ENCODE measurements around the gene C1RL.

Gene C1RL

GRCh38 chr12:7136071-7136470, 27.1 kb upstream of the C1RL start:
- DNase-seq = no peak

DNA sequence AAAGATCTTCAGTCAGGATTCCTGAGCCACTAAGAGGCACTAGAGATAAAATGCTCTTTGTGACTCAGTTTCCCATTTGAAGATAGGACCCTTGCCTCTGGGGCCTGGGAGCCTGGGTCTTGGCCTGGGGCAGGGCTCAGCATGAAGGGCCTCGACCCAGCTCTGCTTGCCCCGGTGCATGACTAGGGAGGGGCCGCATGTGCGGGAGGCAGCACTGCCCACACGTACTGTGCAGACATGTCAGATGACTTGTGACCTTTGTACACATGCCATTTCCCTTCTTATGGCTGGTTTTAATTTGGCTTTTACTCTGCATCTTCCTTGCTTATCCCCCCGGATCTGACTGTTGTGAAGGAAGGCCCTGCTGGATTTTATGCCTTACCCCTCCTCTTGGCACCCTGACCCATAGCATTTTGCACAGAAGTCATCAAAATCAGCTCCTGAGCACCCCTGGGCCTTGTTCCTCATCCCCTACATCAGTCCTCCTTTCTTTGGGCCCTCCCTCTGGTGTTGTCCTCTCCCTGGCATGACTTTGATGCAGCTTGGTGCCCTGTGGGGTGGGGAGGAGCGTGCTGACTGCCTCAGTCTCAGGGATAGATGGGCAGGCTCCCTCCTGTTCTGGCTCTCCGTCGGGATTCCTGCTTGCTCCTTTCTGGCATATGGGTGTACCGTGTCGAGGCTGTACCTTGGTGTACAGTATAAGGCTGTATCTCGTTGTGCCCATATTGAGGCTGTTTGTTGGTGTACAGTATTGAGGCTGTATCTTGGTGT, 25.6 kb upstream of the C1RL start:
- DNase-seq = no peak

DNA sequence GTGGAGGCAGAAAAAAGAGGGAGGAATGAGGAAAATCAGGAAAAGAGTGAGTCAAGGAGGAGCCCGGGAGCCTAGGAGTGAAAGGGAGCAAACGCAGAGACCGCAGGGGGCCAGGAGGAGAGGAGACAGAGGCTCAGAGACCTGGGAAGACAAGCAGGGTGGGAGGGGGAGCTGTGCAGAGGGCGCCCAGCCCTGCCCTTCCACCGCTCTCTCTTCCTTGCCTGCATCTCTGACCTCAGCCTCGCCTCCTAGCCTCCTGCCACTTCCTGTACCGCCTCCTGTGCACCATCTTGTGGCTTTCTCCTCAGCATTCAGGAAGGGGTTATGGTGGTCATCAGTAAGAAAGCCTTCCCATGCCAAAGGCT, 22.5 kb upstream of the C1RL start:
- no peak for DNase-seq

- peak in 5 of 6 experiments; percentile 4 to 45 (median 24) for DNase-seq
These were observed 21.9 kb upstream of the C1RL start for GRCh38 chr12:7130701-7131501.

GRCh38 chr12:7129872-7130691, 21.1 kb upstream of the C1RL start, which contains the start of gene CLSTN3:
TSS of gene CLSTN3 (plus strand) at chr12:7130371. CDS start at chr12:7130649, 278 bp downstream.
- peak; percentile 71 to 91 (median 82) for DNase-seq

DNA sequence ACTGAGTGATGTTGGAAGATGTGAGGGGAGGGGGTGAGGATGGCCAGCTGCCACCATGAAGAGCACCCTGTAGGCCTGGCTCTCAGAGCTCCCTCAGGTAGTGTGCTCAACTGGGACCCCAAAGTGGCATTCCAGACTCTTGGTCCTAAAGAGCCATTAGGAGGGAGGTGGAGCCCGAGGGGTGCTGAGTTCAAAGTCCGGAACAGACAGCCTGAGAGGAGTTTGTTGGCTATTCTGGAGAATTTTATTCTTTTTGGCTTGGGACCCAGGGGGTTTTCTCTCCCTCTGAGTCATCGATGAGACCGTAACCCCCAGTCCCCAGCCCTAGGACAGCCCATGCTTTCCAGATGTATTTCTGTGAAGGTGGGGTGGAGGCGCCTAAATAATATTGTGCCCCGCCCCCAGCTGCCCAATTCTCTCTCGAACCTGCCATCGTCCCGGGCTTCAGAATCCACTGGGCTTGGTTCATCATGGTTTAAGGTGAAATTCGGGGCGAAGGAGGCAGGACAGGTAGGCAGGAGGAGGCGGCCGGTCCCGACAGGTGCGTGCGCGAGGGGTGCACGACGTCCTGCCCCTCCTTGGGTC, 20.4 kb upstream of the C1RL start:
- DNase-seq = no peak

- no peak for DNase-seq
These were observed 19.8 kb upstream of the C1RL start, which contains the start of gene RBP5 for GRCh38 chr12:7128681-7129286. TSS of gene RBP5 (minus strand) at chr12:7128889. CDS start at chr12:7128775, 114 bp downstream.

- no peak for DNase-seq
These were observed 19.1 kb upstream of the C1RL start for GRCh38 chr12:7127916-7128626.

GRCh38 chr12:7125632-7126227, 16.7 kb upstream of the C1RL start:
- no peak for DNase-seq

- DNase-seq = no peak
These were observed 14.9 kb upstream of the C1RL start for GRCh38 chr12:7123806-7124522.

DNA sequence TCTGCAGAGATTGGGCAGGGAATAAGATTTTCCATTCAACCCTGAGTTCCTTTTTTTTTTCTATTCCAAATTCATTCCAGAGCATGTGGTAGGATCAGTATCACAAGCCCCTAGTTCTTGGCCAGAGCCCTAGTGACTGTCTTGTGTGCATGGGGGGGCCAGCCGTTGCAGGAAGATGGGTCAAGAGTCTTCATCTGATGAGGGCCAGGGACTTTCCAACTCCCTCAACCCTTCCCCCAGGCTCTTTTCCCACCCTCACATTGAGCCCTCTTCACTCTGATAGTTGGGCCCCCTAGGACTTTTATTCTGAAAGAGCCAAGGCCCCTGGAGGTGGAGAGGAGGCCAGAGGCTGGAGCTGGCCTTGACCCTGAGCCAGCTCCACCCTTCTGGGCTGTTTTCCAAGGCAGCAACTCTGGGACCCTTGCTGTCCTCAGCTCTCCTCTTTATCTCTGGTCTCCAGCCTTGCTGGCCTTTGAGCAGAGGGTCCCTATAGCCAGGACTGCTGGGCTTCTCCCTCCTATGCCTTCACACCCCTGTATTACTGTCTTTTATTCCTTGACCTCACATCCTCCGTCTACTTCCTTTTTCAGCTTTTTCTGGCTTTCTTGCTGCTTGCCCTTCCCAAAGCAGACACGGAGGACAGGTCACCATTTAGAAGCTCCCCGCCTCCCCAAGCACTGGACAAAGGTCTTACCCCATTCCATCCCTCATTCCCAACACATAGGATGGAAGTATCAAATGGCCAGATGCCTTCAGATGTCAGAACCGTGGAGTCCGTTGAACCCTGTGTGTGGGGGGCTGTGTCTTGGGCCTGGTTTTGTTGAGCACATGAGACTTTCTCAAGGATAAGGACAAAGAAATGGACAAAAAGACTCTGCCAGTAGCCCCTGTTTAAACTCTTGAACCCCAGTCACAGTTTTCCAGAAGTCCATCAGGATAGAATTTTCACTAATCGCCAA, 14.1 kb upstream of the C1RL start:
- DNase-seq = no peak

GRCh38 chr12:7121324-7121723, 12.3 kb upstream of the C1RL start:
- DNase-seq = no peak

DNA sequence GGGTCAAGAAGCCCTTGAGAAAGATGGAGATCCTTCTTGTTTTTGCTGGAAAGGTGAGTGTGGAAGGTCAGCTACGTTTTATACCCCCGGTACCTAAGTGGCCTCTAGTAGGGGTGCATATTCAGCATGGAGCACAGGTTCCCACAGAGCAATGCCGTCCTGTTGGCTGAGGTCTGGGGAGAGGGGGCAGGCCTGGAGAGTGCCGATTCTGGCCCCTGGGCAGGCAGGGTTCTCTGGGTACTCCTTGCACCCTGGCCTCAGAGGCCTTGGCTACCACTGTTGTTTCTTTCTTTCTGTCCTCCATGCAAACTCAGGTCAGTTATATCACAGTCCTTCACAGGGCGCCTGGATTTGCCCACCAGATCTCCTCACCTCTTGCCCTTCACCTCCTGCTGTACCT, 11.2 kb upstream of the C1RL start:
- no peak for DNase-seq

- DNase-seq = no peak
These were observed 9.9 kb upstream of the C1RL start for GRCh38 chr12:7118881-7119280.

DNA sequence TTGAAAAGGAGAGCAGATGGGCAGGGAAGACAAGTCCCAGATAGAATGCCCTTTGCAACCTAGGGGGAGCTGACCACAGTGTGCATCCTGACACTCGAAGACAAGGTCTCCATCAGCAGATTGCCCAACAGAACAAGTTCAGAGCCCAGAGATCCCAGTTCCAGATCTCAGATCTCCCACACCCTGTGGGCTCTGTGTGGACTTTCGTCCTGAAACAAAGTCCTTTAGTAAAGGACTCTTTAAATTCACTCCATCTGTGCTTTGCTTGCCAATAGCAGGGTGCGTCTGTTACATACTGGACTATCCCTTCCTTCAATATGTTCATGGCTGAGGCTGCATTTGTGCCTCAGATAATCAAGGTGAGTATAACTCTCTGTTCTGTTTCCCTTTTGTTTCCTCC, 8.7 kb upstream of the C1RL start:
- DNase-seq = no peak

- DNase-seq = no peak
These were observed 7.9 kb upstream of the C1RL start for GRCh38 chr12:7116916-7117315.

DNA sequence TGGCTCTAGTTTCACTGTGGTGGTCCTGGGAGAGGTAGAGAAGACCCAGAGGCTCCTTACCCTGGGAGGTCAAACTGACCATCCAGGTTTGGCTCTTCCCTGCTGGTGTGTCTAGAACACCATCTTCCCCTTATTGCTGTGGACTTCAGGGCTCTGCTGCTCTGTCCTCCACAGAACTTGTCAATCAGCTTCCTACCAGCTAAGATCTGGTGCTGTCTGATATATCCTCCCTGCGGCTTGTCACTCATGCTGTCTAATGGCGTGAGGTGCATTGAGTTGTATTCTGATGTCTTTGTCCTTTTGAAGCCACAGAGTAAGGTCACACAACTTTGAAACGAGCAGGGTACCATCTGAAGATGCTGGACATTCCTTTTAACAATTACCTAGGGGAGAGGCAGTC, 7.2 kb upstream of the C1RL start:
- no peak for DNase-seq

DNA sequence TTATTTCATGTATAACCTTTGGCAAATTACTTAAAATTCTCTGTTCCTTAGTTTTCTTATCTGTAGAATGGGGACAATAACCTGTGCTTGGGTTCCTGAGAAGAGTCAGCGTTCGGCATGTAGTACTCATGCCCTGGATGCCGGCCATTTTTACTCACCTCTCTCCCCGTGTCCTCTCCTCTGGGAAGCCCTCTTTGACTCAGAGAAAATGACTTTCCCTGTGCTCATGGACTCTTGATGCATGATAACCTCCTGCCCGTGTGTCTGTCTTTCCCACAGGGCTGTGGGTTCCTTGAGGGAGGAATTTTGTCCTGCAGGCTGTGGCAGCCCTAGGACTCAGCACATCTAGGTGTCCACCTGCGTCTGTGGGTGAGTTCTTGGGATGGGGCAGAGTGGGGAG, 5.8 kb upstream of the C1RL start:
- no peak for DNase-seq

GRCh38 chr12:7114008-7114407, 5.0 kb upstream of the C1RL start:
- DNase-seq = no peak
